ENCODE data around the gene MMP8. TPM values are rescaled to one million over a fixed set of nuclear protein-coding genes. Genes with fewer than 3 reads are reported as not detected.

Gene MMP8
- total RNA-seq, 3 donors from 2014 or later (not counting 1 experiment from before 2014, with no cell fraction given): 0.16 TPM; not detected in 2

- H3K27ac Mint-ChIP-seq: no peak overlapping the region
- no peak for TF ChIP-seq CTCF (IDR thresholded peaks at IDR 0.05)
- WGBS (ENCODE audit: insufficient coverage): 100% methylated on average over 2 of the region's 2 CpGs
- H3K9me3 Mint-ChIP-seq: peaks cover 2 to 3% of the 10 kb centered on the region in 2 donors
- Histone ChIP-seq H3K4me3 (ENCODE audit: low read length) (no peak overlapping the region), H3K27ac (ENCODE audit: low read length) (no peak overlapping the region), H3K36me3 (ENCODE audit: control insufficient read depth, insufficient read depth, low read length) (no peaks in the 10 kb centered on the region), H3K9me3 (ENCODE audit: control insufficient read depth, insufficient read depth, low read length) (peaks cover 5% of the 10 kb centered on the region), H3K4me1 (ENCODE audit: control insufficient read depth, insufficient read depth, low read length) (no peaks in the 10 kb centered on the region), H3K27me3 (ENCODE audit: control insufficient read depth, insufficient read depth, low read length) (no peaks in the 10 kb centered on the region)
- no peak overlapping the region for H3K4me3 Mint-ChIP-seq
- intact Hi-C loops (cut with micrococcal nuclease): no loop called here
- H3K4me1 Mint-ChIP-seq: no peaks in the 10 kb centered on the region
- DNase-seq: no peak
- H3K36me3 Mint-ChIP-seq: no peaks in the 10 kb centered on the region
- peak in 1 of 3 donors; percentile 54 for ATAC-seq
- H3K27me3 Mint-ChIP-seq (ENCODE audit: low read depth in 2 of 2): no peaks in the 10 kb centered on the region
Observed at GRCh38 chr11:102727890-102728289, 3.1 kb upstream of the MMP8 start.

GRCh38 chr11:102722821-102723220 is 1.9 kb downstream of the MMP8 start:
- H3K4me3 Mint-ChIP-seq: no peak overlapping the region
- no peak overlapping the region for H3K4me3 ChIP-seq (ENCODE audit: low read length)
- H3K36me3 Mint-ChIP-seq: no peaks in the 10 kb centered on the region
- no peak overlapping the region for H3K27ac Mint-ChIP-seq
- intact Hi-C loops (cut with micrococcal nuclease): no loop called here
- no peak overlapping the region for H3K27ac ChIP-seq (ENCODE audit: low read length)
- TF ChIP-seq CTCF (IDR thresholded peaks at IDR 0.05): no peak
- no peaks in the 10 kb centered on the region for H3K4me1 Mint-ChIP-seq
- H3K27me3 ChIP-seq (ENCODE audit: control insufficient read depth, insufficient read depth, low read length): peaks cover 2% of the 10 kb centered on the region
- DNase-seq: no peak
- H3K27me3 Mint-ChIP-seq (ENCODE audit: low read depth in 2 of 2): no peaks in the 10 kb centered on the region
- no peak for ATAC-seq
- H3K4me1 ChIP-seq (ENCODE audit: control insufficient read depth, insufficient read depth, low read length): no peaks in the 10 kb centered on the region
- peaks cover 0 to 2% of the 10 kb centered on the region in 2 donors for H3K9me3 Mint-ChIP-seq
- H3K9me3 ChIP-seq (ENCODE audit: control insufficient read depth, insufficient read depth, low read length): no peaks in the 10 kb centered on the region
- no peaks in the 10 kb centered on the region for H3K36me3 ChIP-seq (ENCODE audit: control insufficient read depth, insufficient read depth, low read length)

GRCh38 chr11:102719620-102720277 is 5.0 kb downstream of the MMP8 start:
- no peaks in the 10 kb centered on the region for H3K27me3 Mint-ChIP-seq (ENCODE audit: low read depth in 2 of 2)
- no peak overlapping the region for H3K27ac Mint-ChIP-seq
- H3K4me1 Mint-ChIP-seq: no peaks in the 10 kb centered on the region
- no peak overlapping the region for H3K4me3 ChIP-seq (ENCODE audit: low read length)
- ATAC-seq (no peak), DNase-seq (no peak)
- no peaks in the 10 kb centered on the region for H3K9me3 ChIP-seq (ENCODE audit: control insufficient read depth, insufficient read depth, low read length)
- H3K36me3 Mint-ChIP-seq: no peaks in the 10 kb centered on the region
- H3K36me3 ChIP-seq (ENCODE audit: control insufficient read depth, insufficient read depth, low read length): no peaks in the 10 kb centered on the region
- peaks cover 0 to 2% of the 10 kb centered on the region in 2 donors for H3K9me3 Mint-ChIP-seq
- H3K4me1 ChIP-seq (ENCODE audit: control insufficient read depth, insufficient read depth, low read length): no peaks in the 10 kb centered on the region
- intact Hi-C loops (cut with micrococcal nuclease): no loop called here
- no peak overlapping the region for H3K27ac ChIP-seq (ENCODE audit: low read length)
- H3K4me3 Mint-ChIP-seq: no peak overlapping the region
- 69% methylated on average over 4 of the region's 4 CpGs for WGBS (ENCODE audit: insufficient coverage)
- peaks cover 2% of the 10 kb centered on the region for H3K27me3 ChIP-seq (ENCODE audit: control insufficient read depth, insufficient read depth, low read length)
- no peak for TF ChIP-seq CTCF (IDR thresholded peaks at IDR 0.05)

- no peaks in the 10 kb centered on the region for H3K4me1 ChIP-seq (ENCODE audit: control insufficient read depth, insufficient read depth, low read length)
- H3K4me3 ChIP-seq (ENCODE audit: low read length): no peak overlapping the region
- Mint-ChIP-seq H3K4me1 (no peaks in the 10 kb centered on the region), H3K27me3 (ENCODE audit: low read depth in 2 of 2) (no peaks in the 10 kb centered on the region), H3K4me3 (no peak overlapping the region), H3K27ac (no peak overlapping the region), H3K9me3 (peaks cover 0 to 2% of the 10 kb centered on the region in 2 donors), H3K36me3 (no peaks in the 10 kb centered on the region)
- H3K36me3 ChIP-seq (ENCODE audit: control insufficient read depth, insufficient read depth, low read length): no peaks in the 10 kb centered on the region
- TF ChIP-seq CTCF (IDR thresholded peaks at IDR 0.05): no peak
- no peak for ATAC-seq
- H3K27ac ChIP-seq (ENCODE audit: low read length): no peak overlapping the region
- no peak for DNase-seq
- peaks cover 6% of the 10 kb centered on the region for H3K27me3 ChIP-seq (ENCODE audit: control insufficient read depth, insufficient read depth, low read length)
- no peaks in the 10 kb centered on the region for H3K9me3 ChIP-seq (ENCODE audit: control insufficient read depth, insufficient read depth, low read length)
- intact Hi-C loops (cut with micrococcal nuclease): no loop called here
Observed at GRCh38 chr11:102717280-102717679, 7.5 kb downstream of the MMP8 start.
